Nucleus accumbens (tissue), 56 donors: ENCODE measurements around the gene SCAF1.

Experiments
- DNase-seq, 56 donors: peaks; one replicate each; lab custom pipeline; 2025; lab: John Stamatoyannopoulos, UW

Gene SCAF1

DNA sequence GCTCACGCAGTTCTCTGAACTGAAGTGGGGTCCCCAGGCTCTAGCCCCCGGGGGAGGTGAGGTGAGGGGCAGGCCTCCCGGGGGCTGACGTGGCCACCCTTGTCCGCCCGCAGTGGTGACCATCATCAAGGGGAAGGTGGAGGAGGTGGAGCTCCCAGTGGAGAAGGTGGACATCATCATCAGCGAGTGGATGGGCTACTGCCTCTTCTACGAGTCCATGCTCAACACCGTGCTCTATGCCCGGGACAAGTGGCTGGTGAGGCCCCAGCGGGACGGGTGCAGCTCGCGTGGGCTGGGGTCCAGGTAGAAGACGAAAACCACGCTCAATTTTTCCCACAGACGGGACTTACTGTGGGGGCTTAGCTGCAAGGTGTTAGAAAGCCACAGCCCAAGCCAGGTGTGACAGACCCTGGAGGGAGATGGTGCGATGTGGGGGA lies 41.8 kb downstream of the SCAF1 start:
- DNase-seq: no peak

DNA sequence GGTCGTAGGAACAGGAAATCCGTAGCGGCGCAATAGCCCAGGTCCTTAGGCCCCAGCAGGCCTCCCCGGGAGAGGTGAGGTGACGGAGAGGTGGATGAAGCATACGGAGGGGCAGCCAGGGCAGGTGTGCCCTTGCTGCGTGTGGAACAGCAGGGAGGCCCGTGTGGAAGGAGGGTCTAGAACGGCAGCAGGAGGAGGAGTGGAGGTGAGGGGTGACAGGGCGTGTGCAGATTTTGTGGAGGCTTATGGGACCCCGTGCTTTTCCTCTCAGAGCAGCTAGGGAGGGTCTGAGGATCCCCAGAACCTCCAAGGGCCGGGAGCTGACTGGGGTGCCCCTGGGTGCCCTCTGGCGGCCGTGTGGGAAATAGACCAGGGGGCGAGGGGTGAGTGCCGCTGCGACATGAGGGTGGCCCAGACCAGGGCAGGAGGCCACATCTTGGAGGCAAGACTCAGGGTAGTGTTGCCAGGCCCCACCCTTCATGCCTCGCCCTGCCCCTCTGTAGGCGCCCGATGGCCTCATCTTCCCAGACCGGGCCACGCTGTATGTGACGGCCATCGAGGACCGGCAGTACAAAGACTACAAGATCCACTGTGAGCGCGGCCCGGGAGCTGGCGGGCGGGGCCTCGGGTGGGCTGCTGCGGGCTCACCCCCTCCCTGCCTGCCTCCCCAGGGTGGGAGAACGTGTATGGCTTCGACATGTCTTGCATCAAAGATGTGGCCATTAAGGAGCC lies 42.4 kb downstream of the SCAF1 start:
- DNase-seq: no peak

DNA sequence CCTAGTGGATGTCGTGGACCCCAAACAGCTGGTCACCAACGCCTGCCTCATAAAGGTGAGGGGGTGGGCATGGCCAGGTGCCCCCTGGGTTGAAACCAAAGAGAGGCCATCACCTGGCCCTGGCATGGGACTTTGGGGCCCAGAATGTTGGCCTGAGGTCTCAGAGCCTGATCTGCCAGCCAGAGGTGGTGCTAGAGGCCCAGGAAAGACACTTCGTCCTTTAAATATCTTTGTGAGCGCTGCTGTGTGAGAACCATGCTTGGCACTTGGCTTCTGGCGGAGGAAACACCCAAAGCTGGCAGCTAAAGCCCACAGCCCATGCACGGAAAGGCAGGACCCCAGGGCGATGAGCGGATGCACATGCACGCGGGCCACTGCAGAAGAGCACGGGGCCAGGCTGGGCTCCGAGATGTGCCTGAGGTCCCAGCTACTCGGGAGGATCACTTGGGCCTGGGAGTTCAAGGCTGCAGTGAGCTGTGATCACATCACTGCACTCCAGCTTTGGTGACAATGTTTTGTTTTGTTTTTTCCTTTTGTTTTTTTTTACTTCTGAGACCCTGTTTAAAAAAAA lies 43.1 kb downstream of the SCAF1 start:
- DNase-seq: no peak

DNA sequence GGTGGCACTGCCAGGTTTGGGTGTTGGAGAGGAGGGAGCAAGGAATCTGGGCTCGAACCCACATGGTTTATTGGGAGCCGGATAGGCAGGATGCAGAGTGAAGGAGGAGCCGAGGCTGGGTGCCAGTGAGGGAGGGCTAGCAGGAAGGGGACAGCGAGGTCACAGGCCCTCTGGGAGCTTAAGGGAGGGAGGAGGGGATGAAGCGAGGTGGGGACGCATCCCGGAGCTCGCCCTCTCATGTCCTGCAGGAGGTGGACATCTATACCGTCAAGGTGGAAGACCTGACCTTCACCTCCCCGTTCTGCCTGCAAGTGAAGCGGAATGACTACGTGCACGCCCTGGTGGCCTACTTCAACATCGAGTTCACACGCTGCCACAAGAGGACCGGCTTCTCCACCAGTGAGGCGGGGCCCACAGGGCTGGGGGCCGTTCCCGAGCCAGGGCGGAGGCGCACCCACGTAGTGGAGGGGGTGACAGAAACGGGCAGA lies 43.9 kb downstream of the SCAF1 start:
- DNase-seq: no peak

DNA sequence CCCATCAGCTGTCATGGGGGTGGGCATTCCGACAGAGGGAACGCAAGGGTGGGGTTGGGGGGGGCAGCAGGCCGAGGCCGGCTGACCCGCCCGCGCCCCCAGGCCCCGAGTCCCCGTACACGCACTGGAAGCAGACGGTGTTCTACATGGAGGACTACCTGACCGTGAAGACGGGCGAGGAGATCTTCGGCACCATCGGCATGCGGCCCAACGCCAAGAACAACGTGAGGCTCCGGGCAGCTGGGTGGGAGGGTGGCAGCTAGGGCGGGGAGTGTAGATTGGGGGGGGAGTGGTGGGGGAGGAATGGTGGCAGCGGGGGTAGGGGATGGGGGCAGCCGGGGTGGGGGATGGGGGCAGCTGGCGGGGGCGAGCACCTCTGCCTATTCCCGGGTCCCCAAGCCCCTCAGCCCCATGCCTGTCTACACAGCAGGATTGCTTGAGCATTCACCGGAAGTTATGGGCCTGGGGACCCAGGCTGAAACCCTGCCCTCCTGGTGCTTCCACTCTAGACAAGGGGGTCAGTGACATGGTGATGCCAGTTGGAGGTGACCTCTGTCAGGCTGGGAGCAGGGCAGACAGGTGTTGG lies 44.6 kb downstream of the SCAF1 start:
- DNase-seq: no peak

DNA sequence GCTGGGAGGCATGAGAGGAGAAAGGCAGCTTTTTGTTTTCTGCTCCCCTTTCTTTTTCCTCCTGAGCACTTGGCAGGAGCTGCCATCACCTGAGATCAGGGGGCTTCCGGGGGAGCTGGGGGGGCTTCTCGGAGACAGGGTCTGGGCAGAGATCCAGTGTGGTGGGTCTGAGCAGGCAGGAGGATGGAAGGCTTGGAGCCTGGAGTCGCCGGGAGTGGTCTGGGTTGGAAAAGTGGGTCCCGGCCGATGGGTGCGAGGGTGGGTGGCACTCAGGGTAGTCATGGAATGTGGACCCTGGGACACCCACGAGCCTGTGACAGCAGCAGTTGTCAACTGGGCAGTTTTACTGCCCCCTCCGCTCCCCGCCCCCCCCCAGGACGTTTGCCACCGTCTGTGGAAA lies 45.1 kb downstream of the SCAF1 start:
- DNase-seq: no peak

DNA sequence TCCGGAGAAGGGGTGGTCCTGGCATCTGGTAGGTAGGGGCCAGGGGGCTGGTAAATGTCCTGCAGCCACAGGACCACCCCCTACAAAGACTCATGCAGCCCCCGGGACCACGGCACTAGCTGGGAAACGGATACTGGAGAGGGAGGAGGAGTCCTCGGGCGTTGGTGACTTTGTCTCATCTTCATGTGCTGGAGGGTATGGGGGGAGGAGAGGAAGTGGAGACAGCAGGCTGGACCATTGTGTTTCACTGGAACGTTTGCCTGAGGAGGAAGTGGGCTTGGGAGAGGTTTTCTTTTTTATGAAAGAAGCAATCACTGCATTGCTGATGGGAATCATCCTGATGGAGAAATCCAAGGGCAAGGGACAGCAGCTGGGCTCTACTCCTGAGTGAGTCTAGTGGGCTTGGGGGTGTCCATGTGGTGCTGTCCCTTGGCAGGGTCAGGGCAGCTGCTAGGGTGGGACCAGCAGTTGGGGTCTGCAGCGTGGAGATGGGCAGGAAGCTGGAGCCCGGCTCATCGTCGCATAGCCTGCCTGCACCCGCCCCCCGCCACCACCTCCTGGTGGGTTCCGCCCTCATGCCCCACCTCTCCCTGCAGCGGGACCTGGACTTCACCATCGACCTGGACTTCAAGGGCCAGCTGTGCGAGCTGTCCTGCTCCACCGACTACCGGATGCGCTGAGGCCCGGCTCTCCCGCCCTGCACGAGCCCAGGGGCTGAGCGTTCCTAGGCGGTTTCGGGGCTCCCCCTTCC lies 45.7 kb downstream of the SCAF1 start:
- DNase-seq: no peak

DNA sequence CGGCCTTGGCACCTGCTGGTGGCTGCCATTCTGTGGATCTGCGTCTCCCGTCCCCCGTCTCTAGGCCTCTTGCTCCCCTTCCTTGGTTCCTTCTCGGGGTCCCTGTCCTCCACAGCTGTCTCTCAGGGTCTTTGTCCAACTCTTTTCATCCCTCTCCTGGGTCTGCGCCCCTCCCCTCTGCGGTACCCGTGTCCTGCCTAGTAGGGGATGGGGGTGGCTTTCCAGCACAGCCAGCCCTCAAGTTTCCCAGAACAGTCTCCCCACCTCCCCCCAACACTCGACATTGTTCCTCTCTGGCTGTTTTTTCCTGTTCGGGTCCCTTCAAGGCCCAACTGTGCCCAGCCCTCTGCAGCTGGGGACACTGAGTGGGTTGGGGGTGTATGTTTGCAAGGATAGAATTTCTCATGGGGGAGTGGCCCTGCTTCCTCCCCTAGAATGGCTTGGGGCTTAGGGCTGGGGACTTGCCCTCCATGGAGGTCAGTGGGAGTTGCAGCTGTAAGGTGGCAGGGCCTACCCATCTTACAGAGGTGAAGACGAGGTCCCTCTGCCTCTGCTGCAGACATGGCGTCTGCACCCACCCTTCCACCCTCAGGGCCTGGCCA lies 46.6 kb downstream of the SCAF1 start:
- DNase-seq: no peak

DNA sequence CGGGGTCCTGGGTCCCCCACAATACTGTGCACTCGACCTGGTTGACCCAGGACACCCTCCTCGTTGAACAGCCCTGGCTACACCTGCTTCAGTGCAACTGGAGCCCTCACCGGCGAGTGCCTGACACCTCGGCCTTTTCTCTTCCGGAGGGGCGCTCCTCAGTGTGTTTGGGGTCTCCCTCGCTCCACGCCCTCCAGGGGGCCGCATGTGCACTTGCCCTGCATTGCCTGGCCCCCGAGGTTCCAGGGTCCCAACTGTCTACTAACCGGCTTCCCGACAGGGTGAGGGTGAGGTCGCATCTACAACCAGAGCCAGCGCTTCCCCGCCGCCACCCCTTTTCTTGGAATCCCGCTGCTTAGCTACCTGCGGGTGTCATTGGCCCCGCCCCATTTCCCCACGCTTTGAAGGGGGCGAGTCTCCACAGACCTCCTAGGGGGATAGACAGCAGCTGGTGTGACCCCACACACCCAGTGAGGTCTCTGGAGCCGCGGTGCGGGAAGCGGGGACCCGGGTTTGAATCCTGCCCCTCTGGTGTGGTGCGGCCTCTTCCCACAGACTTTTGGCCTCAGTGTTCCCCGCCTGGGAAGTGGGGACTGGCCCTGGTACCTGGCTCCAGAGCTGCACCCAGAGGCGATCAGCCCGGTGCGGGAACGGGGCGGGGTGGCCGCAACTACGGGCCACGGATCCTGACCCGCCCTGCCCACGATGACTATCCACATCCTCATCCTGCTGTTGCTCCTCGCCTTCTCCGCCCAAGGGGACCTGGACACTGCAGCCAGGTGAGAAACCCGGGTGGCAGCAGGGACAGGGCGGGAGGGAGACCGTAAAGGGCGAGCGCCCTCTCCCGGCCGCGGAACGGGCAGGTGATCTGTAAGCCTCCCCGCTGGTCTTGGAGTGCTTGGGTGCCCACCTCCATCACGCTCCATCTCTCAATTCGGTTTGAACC lies 47.4 kb downstream of the SCAF1 start, which contains the start of gene ADM5:
Gene ADM5, plus strand, starts transcription at position 462 of the 946 bp plus-strand sequence. Its CDS starts 244 bp downstream, at position 706.
- DNase-seq: peak in 35 of 56 donors; percentile 11 to 69 (median 30)

DNA sequence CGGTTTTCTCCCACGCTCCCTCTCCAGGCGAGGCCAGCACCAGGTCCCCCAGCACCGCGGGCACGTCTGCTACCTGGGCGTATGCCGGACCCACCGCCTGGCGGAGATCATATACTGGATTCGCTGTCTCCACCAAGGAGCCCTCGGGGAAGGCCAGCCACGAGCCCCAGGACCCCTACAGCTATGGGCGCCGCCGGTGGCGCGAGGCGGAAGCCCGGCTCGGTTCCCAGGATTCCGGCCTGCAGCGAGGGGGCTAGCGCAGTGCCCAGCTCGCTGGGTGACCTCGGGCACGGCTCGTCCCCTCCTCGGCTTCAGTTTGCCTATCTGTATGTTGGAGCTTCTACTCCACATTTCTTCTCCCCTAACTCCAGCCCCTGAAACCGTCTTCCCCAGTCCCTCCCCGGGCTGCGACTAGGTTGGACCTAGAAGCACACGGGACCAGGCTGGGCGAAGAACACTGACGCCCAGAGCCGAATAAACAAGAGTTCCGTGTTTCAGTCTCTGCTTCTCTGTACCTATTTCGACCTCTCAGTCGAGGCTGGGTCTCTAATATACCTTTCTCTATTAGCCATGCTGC lies 48.2 kb downstream of the SCAF1 start:
- peak in 5 of 56 donors; percentile 17 to 51 (median 39) for DNase-seq

DNA sequence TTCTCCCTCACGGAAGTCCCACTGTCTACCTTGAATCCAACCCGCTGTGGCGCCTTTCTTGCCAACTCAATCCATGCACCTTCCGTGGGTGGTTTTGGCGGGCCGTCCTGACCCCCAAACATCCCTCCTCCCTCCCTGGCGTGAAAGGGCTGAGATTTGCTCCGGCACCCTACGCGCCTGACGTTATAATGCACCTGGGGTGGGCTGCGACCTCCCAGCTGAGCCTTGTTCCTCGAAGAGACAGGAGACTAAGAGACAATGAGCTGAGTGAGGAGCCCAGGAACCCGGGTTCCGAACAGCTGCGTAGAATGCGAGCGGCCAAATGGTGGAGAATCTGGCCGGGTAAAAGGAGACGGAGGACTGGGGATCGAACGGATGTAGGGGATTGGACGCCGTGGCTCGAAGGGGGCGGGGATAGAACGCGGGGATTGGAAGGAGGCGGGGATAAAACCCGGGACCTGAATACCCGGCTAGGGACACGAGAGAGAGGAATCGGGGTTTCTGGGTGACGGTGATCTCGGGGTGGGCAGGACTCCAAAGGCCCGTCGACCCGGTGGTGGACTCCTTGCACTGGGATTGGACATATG lies 48.7 kb downstream of the SCAF1 start, which contains the start of gene CPT1C:
Gene CPT1C, plus strand, starts transcription at position 461 of the 587 bp plus-strand sequence. CDS start 1,137 bp downstream, outside the sequence.
- DNase-seq: peak in 55 of 56 donors; percentile 40 to 94 (median 80)

DNA sequence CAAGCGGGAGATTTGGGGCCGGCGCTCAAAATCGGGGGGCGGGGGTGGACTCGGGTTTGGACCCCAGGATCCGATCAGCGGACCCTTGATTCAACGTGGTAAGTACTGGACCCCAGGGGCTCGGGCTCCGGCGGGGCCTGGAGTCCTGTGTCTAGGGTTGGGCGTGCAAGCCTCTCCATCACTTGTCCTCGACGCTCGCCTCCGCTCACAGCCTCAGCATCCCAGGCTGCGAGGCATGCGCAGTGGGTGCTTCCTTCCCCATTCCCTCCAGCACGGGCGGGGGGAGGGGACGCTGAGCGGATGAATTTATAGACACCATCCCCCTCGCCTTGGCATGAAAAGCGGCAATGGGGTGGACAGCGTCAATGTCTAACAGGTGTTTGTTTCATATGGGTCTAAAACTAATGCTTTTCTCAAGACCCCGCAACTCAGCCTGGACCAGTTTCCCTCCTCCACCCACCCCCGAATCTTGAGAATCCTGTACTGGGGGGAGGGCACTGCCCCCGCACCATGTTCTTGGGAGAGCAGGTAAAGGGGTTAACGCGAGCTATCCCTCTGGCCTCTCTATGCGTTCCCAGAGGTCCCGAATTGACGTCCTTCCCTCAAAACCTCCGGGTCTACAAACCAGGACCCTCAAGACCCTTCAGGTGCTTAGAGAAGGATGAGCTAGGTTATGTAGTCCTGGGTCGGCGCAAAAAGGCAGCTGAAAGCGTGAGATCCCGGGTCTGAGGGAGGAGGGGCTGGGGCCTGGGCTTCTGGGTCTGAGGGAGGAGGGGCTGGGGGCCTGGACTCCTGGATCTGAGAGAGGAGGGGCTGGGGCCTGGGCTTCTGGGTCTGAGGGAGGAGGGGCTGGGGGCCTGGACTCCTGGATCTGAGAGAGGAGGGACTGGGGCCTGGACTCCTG lies 49.5 kb downstream of the SCAF1 start:
- peak in 54 of 56 donors; percentile 14 to 88 (median 69) for DNase-seq

DNA sequence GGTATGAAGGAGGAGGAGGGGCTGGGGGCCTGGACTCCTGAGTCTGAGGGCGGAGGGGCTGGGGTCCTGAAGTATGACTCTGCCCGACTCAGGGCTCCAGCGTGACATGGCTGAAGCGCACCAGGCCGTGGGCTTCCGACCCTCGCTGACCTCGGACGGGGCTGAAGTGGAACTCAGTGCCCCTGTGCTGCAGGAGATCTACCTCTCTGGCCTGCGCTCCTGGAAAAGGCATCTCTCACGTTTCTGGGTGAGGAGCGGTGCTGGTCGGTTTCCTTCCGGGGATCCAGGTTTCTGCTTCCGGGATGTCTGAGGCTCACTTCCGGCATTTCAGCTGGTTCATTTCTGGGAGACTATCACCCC lies 50.1 kb downstream of the SCAF1 start:
- peak in 26 of 56 donors; percentile 9 to 76 (median 29) for DNase-seq

DNA sequence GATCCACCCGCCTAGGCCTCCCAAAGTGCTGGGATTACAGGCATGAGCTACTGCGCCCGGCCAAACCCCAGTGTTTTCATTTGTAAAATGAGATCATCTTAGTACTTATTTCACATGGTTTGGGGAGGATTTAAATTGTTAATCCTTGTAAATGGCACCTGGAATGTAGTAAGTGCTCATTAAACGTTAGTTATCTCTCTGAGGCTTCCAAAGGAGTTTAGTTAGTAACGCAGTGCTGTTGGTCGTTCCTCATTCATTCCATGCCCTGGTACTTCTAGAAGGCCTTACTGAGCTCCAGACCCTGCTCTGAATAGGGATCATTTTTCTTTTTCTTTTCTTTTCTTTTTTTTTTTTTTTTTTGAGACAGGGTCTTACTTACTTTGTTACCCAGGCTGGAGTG lies 54.1 kb downstream of the SCAF1 start:
- DNase-seq: no peak

DNA sequence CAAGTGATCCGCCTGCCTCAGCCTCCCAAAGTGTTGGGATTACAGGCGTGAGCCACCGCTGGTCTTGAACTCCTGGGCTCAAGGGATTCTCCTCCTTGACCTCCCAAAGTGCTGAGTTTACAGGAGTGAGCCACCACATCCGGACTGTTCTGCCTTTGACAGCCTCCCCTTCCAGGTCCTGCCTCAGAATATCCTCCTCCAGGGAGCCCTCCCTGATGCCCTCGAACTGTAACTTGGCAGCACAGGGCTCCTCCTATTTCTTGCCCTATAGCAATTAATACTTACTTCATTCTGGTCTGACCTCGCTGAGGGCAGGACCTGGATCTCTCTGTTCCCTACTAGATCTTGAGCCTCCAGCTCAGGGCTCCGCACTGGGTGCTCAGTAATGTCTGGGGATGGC lies 54.9 kb downstream of the SCAF1 start:
- no peak for DNase-seq

DNA sequence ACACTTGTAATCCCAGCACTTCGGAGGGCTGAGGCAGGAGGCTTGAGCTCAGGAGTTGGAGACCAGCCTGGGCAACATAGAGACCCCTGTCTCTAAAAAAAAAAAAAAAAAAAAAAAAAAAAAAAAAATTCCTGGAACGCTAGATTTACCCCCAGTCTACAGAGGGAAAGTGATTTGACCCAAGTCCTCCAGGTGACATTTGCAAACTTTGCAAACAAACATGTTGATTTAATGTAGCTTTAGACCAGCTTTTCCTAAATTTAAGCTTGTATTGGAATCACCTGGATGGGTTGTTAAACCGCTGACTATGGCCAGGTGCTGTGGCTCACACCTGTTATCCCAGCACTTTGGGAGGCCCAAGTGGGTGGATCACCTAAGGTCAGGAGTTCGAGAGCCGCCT lies 57.4 kb downstream of the SCAF1 start:
- no peak for DNase-seq

DNA sequence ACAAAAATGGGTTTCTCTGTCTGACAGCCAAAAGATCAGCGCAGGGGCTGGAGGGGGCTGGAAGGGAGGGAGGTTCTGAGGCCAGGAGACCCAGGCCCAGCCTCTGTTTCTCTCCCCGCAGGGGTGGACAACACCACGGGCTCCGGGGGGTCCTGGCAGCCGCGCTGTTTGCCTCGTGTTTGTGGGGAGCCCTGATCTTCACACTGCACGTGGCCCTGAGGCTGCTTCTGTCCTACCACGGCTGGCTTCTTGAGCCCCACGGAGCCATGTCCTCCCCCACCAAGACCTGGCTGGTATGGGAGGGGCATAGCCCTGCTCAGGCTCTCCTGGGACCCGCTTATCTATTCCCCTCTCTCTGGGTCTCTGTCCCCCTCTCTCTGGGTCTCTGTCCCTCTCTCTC lies 58.6 kb downstream of the SCAF1 start:
- no peak for DNase-seq
